ENCODE data around the gene ZCCHC24. TPM values are rescaled to one million over a fixed set of nuclear protein-coding genes. Genes with fewer than 3 reads are reported as not detected.

The ZCCHC24 gene
- polyA plus RNA-seq, 4 donors = 0.89 to 13.0 (median 11.4) TPM

- DNase-seq = no peak
- Histone ChIP-seq H3K4me3 (ENCODE audit: low read depth in 1 of 3, low read length in 3 of 3) (no peak overlapping the region), H3K4me1 (ENCODE audit: control insufficient read depth in 3 of 3, insufficient read depth in 2 of 3, low read depth in 1 of 3, low read length in 2 of 3) (no peaks in the 10 kb centered on the region), H3K27me3 (ENCODE audit: control insufficient read depth in 3 of 3, insufficient read depth in 3 of 3, low read length in 3 of 3) (peaks cover 0 to 2% (median 2%) of the 10 kb centered on the region in 3 donors), H3K9me3 (ENCODE audit: control insufficient read depth in 2 of 2, insufficient read depth in 1 of 2, low read depth in 1 of 2, low read length in 1 of 2) (no peaks in the 10 kb centered on the region), H3K27ac (ENCODE audit: low read depth in 1 of 3, low read length in 2 of 3) (no peak overlapping the region), H3K36me3 (ENCODE audit: control insufficient read depth in 3 of 3, insufficient read depth in 2 of 3, low read depth in 1 of 3, low read length in 3 of 3) (no peaks in the 10 kb centered on the region)
- 84 to 90% (median 88%) methylated on average over 7 of the region's 7 CpGs for WGBS, 3 donors
- FAIRE-seq = no peak
These were observed 32.0 kb upstream of the ZCCHC24 start for GRCh38 chr10:79477456-79477855.

GRCh38 chr10:79476645-79477044 lies 31.2 kb upstream of the ZCCHC24 start:
- DNase-seq (no peak), FAIRE-seq (no peak)
- Histone ChIP-seq H3K4me3 (ENCODE audit: low read depth in 1 of 3, low read length in 3 of 3) (no peak overlapping the region), H3K4me1 (ENCODE audit: control insufficient read depth in 3 of 3, insufficient read depth in 2 of 3, low read depth in 1 of 3, low read length in 2 of 3) (no peaks in the 10 kb centered on the region), H3K27me3 (ENCODE audit: control insufficient read depth in 3 of 3, insufficient read depth in 3 of 3, low read length in 3 of 3) (peaks cover 0 to 2% (median under 1%) of the 10 kb centered on the region in 3 donors), H3K36me3 (ENCODE audit: control insufficient read depth in 3 of 3, insufficient read depth in 2 of 3, low read depth in 1 of 3, low read length in 3 of 3) (no peaks in the 10 kb centered on the region), H3K9me3 (ENCODE audit: control insufficient read depth in 2 of 2, insufficient read depth in 1 of 2, low read depth in 1 of 2, low read length in 1 of 2) (no peaks in the 10 kb centered on the region), H3K27ac (ENCODE audit: low read depth in 1 of 3, low read length in 2 of 3) (no peak overlapping the region)

GRCh38 chr10:79475877-79476276 lies 30.5 kb upstream of the ZCCHC24 start:
- Histone ChIP-seq H3K27me3 (ENCODE audit: control insufficient read depth in 3 of 3, insufficient read depth in 3 of 3, low read length in 3 of 3) (peaks cover 0 to 2% (median 0%) of the 10 kb centered on the region in 3 donors), H3K9me3 (ENCODE audit: control insufficient read depth in 2 of 2, insufficient read depth in 1 of 2, low read depth in 1 of 2, low read length in 1 of 2) (no peaks in the 10 kb centered on the region), H3K4me1 (ENCODE audit: control insufficient read depth in 3 of 3, insufficient read depth in 2 of 3, low read depth in 1 of 3, low read length in 2 of 3) (no peaks in the 10 kb centered on the region), H3K36me3 (ENCODE audit: control insufficient read depth in 3 of 3, insufficient read depth in 2 of 3, low read depth in 1 of 3, low read length in 3 of 3) (no peaks in the 10 kb centered on the region), H3K4me3 (ENCODE audit: low read depth in 1 of 3, low read length in 3 of 3) (no peak overlapping the region), H3K27ac (ENCODE audit: low read depth in 1 of 3, low read length in 2 of 3) (no peak overlapping the region)
- no peak for FAIRE-seq
- DNase-seq = no peak
- WGBS, 3 donors = 73 to 87% (median 80%) methylated on average over 3 of the region's 3 CpGs

- DNase-seq (no peak), FAIRE-seq (no peak)
- Histone ChIP-seq H3K9me3 (ENCODE audit: control insufficient read depth in 2 of 2, insufficient read depth in 1 of 2, low read depth in 1 of 2, low read length in 1 of 2) (no peaks in the 10 kb centered on the region), H3K4me1 (ENCODE audit: control insufficient read depth in 3 of 3, insufficient read depth in 2 of 3, low read depth in 1 of 3, low read length in 2 of 3) (no peaks in the 10 kb centered on the region), H3K4me3 (ENCODE audit: low read depth in 1 of 3, low read length in 3 of 3) (no peak overlapping the region), H3K27ac (ENCODE audit: low read depth in 1 of 3, low read length in 2 of 3) (no peak overlapping the region), H3K36me3 (ENCODE audit: control insufficient read depth in 3 of 3, insufficient read depth in 2 of 3, low read depth in 1 of 3, low read length in 3 of 3) (no peaks in the 10 kb centered on the region), H3K27me3 (ENCODE audit: control insufficient read depth in 3 of 3, insufficient read depth in 3 of 3, low read length in 3 of 3) (peaks cover 0 to 2% (median 0%) of the 10 kb centered on the region in 3 donors)
- 59 to 80% (median 63%) methylated on average over 7 of the region's 7 CpGs for WGBS, 3 donors
These were observed 29.8 kb upstream of the ZCCHC24 start for GRCh38 chr10:79475119-79475653.

GRCh38 chr10:79473496-79474095 lies 28.2 kb upstream of the ZCCHC24 start:
- Histone ChIP-seq H3K4me3 (ENCODE audit: low read depth in 1 of 3, low read length in 3 of 3) (no peak overlapping the region), H3K36me3 (ENCODE audit: control insufficient read depth in 3 of 3, insufficient read depth in 2 of 3, low read depth in 1 of 3, low read length in 3 of 3) (no peaks in the 10 kb centered on the region), H3K27ac (ENCODE audit: low read depth in 1 of 3, low read length in 2 of 3) (no peak overlapping the region), H3K27me3 (ENCODE audit: control insufficient read depth in 3 of 3, insufficient read depth in 3 of 3, low read length in 3 of 3) (no peaks in the 10 kb centered on the region), H3K9me3 (ENCODE audit: control insufficient read depth in 2 of 2, insufficient read depth in 1 of 2, low read depth in 1 of 2, low read length in 1 of 2) (no peaks in the 10 kb centered on the region), H3K4me1 (ENCODE audit: control insufficient read depth in 3 of 3, insufficient read depth in 2 of 3, low read depth in 1 of 3, low read length in 2 of 3) (no peaks in the 10 kb centered on the region)
- no peak for FAIRE-seq
- no peak for DNase-seq
- WGBS, 3 donors = 74 to 82% (median 81%) methylated on average over 5 of the region's 5 CpGs

- DNase-seq (no peak), FAIRE-seq (no peak)
- Histone ChIP-seq H3K27me3 (ENCODE audit: control insufficient read depth in 3 of 3, insufficient read depth in 3 of 3, low read length in 3 of 3) (no peaks in the 10 kb centered on the region), H3K9me3 (ENCODE audit: control insufficient read depth in 2 of 2, insufficient read depth in 1 of 2, low read depth in 1 of 2, low read length in 1 of 2) (no peaks in the 10 kb centered on the region), H3K4me1 (ENCODE audit: control insufficient read depth in 3 of 3, insufficient read depth in 2 of 3, low read depth in 1 of 3, low read length in 2 of 3) (no peaks in the 10 kb centered on the region), H3K4me3 (ENCODE audit: low read depth in 1 of 3, low read length in 3 of 3) (no peak overlapping the region), H3K36me3 (ENCODE audit: control insufficient read depth in 3 of 3, insufficient read depth in 2 of 3, low read depth in 1 of 3, low read length in 3 of 3) (no peaks in the 10 kb centered on the region), H3K27ac (ENCODE audit: low read depth in 1 of 3, low read length in 2 of 3) (no peak overlapping the region)
- WGBS, 3 donors = 51 to 66% (median 64%) methylated on average over 5 of the region's 5 CpGs
These were observed 27.5 kb upstream of the ZCCHC24 start for GRCh38 chr10:79472951-79473350.

- Histone ChIP-seq H3K4me3 (ENCODE audit: low read depth in 1 of 3, low read length in 3 of 3) (no peak overlapping the region), H3K4me1 (ENCODE audit: control insufficient read depth in 3 of 3, insufficient read depth in 2 of 3, low read depth in 1 of 3, low read length in 2 of 3) (no peaks in the 10 kb centered on the region), H3K9me3 (ENCODE audit: control insufficient read depth in 2 of 2, insufficient read depth in 1 of 2, low read depth in 1 of 2, low read length in 1 of 2) (no peaks in the 10 kb centered on the region), H3K36me3 (ENCODE audit: control insufficient read depth in 3 of 3, insufficient read depth in 2 of 3, low read depth in 1 of 3, low read length in 3 of 3) (no peaks in the 10 kb centered on the region), H3K27me3 (ENCODE audit: control insufficient read depth in 3 of 3, insufficient read depth in 3 of 3, low read length in 3 of 3) (no peaks in the 10 kb centered on the region), H3K27ac (ENCODE audit: low read depth in 1 of 3, low read length in 2 of 3) (no peak overlapping the region)
- WGBS, 3 donors = 86 to 93% (median 88%) methylated on average over 7 of the region's 7 CpGs
- no peak for FAIRE-seq
- DNase-seq = no peak
These were observed 27.0 kb upstream of the ZCCHC24 start for GRCh38 chr10:79472449-79472848.

- no peaks in the 10 kb centered on the region for H3K36me3 ChIP-seq (ENCODE audit: control insufficient read depth in 3 of 3, insufficient read depth in 2 of 3, low read depth in 1 of 3, low read length in 3 of 3)
- H3K4me1 ChIP-seq (ENCODE audit: control insufficient read depth in 3 of 3, insufficient read depth in 2 of 3, low read depth in 1 of 3, low read length in 2 of 3) = no peaks in the 10 kb centered on the region
- no peak overlapping the region for H3K4me3 ChIP-seq (ENCODE audit: low read depth in 1 of 3, low read length in 3 of 3)
- H3K9me3 ChIP-seq (ENCODE audit: control insufficient read depth in 2 of 2, insufficient read depth in 1 of 2, low read depth in 1 of 2, low read length in 1 of 2) = no peaks in the 10 kb centered on the region
- FAIRE-seq = no peak
- 86 to 90% (median 87%) methylated on average over 4 of the region's 4 CpGs for WGBS, 3 donors
- DNase-seq = no peak
- H3K27me3 ChIP-seq (ENCODE audit: control insufficient read depth in 3 of 3, insufficient read depth in 3 of 3, low read length in 3 of 3) = no peaks in the 10 kb centered on the region
- no peak overlapping the region for H3K27ac ChIP-seq (ENCODE audit: low read depth in 1 of 3, low read length in 2 of 3)
These were observed 26.4 kb upstream of the ZCCHC24 start for GRCh38 chr10:79471776-79472175.

- WGBS, 3 donors = 87 to 94% (median 91%) methylated on average over 8 of the region's 8 CpGs
- FAIRE-seq (no peak), DNase-seq (no peak)
- Histone ChIP-seq H3K27ac (ENCODE audit: low read depth in 1 of 3, low read length in 2 of 3) (no peak overlapping the region), H3K4me1 (ENCODE audit: control insufficient read depth in 3 of 3, insufficient read depth in 2 of 3, low read depth in 1 of 3, low read length in 2 of 3) (no peaks in the 10 kb centered on the region), H3K4me3 (ENCODE audit: low read depth in 1 of 3, low read length in 3 of 3) (no peak overlapping the region), H3K9me3 (ENCODE audit: control insufficient read depth in 2 of 2, insufficient read depth in 1 of 2, low read depth in 1 of 2, low read length in 1 of 2) (no peaks in the 10 kb centered on the region), H3K36me3 (ENCODE audit: control insufficient read depth in 3 of 3, insufficient read depth in 2 of 3, low read depth in 1 of 3, low read length in 3 of 3) (no peaks in the 10 kb centered on the region), H3K27me3 (ENCODE audit: control insufficient read depth in 3 of 3, insufficient read depth in 3 of 3, low read length in 3 of 3) (no peaks in the 10 kb centered on the region)
These were observed 24.7 kb upstream of the ZCCHC24 start for GRCh38 chr10:79470096-79470495.

Data from small intestine (tissue), 7 donors.